HCT116 (cell line): ENCODE results near the gene OR4D1. TPM values are rescaled to one million over a fixed set of nuclear protein-coding genes. Genes with fewer than 3 reads are reported as not detected.

Experiments used
- ATAC-seq: fragments of 200-7000 bp; cut with Tn5 transposase; 2 replicates; pipeline ENCODE4 v1.9.1; 2020; ENCODE audit warnings: mild to moderate bottlenecking, moderate library complexity
- BruUV-seq: library from RNA; stranded (reverse); fragments of 400-500 nt; replicated peaks from 2 replicates; lab custom pipeline; 2021; lab: Mats Ljungman, UMichigan
- CTCF ChIA-PET: fragments of 300-600 bp; sonication (Branson Sonifier 250); formaldehyde crosslinking; loops from one replicate; lab custom pipeline; 2021; ENCODE audit warnings: antibody characterized with exemption; lab: Charles Lee
- POLR2A ChIA-PET: fragments of 300-600, 350-600 bp; sonication (Branson Sonifier 250); formaldehyde crosslinking; loops from one replicate; lab custom pipeline; 2021; ENCODE audit warnings: antibody characterized with exemption; lab: Charles Lee
- RAD21 ChIA-PET, 2 experiments: fragments of 300-600 bp; sonication (Branson Sonifier 250); formaldehyde crosslinking; loops; one replicate each; lab custom pipeline; 2023; ENCODE audit warnings: low total read pairs in 2 of 2; ENCODE audit not compliant: uncharacterized antibody in 2 of 2, unreplicated experiment in 2 of 2, low non-redundant PET in 1 of 2; lab: Charles Lee
- DNase-seq: peaks from one replicate; pipeline ENCODE4 v3.0.0-alpha.2; 2010; ENCODE audit warnings: low read depth, low spot score
- H2AFZ ChIP-seq: fragments of 200-600 bp; shearing (Covaris generic), sonication (generic); 2 replicates; pipeline ENCODE4 v1.6.1; 2017; ENCODE audit warnings: low read depth, mixed run types, mixed read lengths, antibody characterized with exemption, low read length; ENCODE audit not compliant: poor library complexity, severe bottlenecking
- H3K27ac ChIP-seq: 2 replicates; pipeline ENCODE4 v1.5.1; 2012; ENCODE audit warnings: low read depth, low read length
- H3K27me3 ChIP-seq: fragments of 200-600 bp; sonication (generic); 2 replicates; pipeline ENCODE4 v1.6.1; 2016; ENCODE audit warnings: mixed run types, low read length, mixed read lengths; ENCODE audit not compliant: insufficient read depth
- H3K36me3 ChIP-seq, 2 experiments: fragments of 200-500 bp in 1 of 2; fragments of 200-600 bp in 1 of 2; sonication (Bioruptor generic) in 1 of 2; sonication (generic) in 1 of 2; 2 replicates each; pipeline versions ENCODE4 v1.5.1 to v1.6.1; 2014 to 2016; ENCODE audit warnings: low read length in 2 of 2, inconsistent platforms in 1 of 2, mixed read lengths in 1 of 2, mixed run types in 1 of 2; ENCODE audit not compliant: insufficient read depth in 2 of 2, control insufficient read depth in 1 of 2
- H3K4me1 ChIP-seq, 2 experiments: fragments of 200-600 bp in 1 of 2; sonication (generic) in 1 of 2; 2 replicates each; pipeline versions ENCODE4 v1.5.1 to v1.6.1; 2012 to 2017; ENCODE audit warnings: low read length in 2 of 2, inconsistent platforms in 1 of 2, mild to moderate bottlenecking in 1 of 2, mixed read lengths in 1 of 2, mixed run types in 1 of 2, moderate library complexity in 1 of 2; ENCODE audit not compliant: insufficient read depth in 2 of 2, control insufficient read depth in 1 of 2
- H3K4me2 ChIP-seq: fragments of 200-600 bp; sonication (generic); 2 replicates; pipeline ENCODE4 v1.6.1; 2017; ENCODE audit warnings: mixed run types, low read length, mixed read lengths
- H3K4me3 ChIP-seq, 2 experiments: fragments of 200-600 bp in 1 of 2; sonication (generic) in 1 of 2; replicated peaks in 1 of 2; 2 replicates each; pipeline ENCODE4 v1.5.1; 2011 to 2016; ENCODE audit warnings: low read length in 2 of 2, control low read depth in 1 of 2, low read depth in 1 of 2, mild to moderate bottlenecking in 1 of 2, mixed read lengths in 1 of 2, mixed run types in 1 of 2
- H3K79me2 ChIP-seq: fragments of 200-600 bp; sonication (generic); 2 replicates; pipeline ENCODE4 v1.6.1; 2017; ENCODE audit warnings: mild to moderate bottlenecking, mixed run types, low read length, moderate library complexity, mixed read lengths; ENCODE audit not compliant: insufficient read depth
- H3K9ac ChIP-seq: fragments of 200-600 bp; sonication (generic); 2 replicates; pipeline ENCODE4 v1.6.1; 2016; ENCODE audit warnings: low read length, mixed read lengths
- H3K9me2 ChIP-seq: fragments of 200-600 bp; sonication (generic), shearing (Covaris generic); 2 replicates; pipeline ENCODE4 v1.6.1; 2017; ENCODE audit warnings: mixed run types, mild to moderate bottlenecking, moderate library complexity; ENCODE audit not compliant: insufficient read depth
- H3K9me3 ChIP-seq, 2 experiments: fragments of 200-500 bp in 1 of 2; fragments of 200-600 bp in 1 of 2; sonication (Bioruptor generic) in 1 of 2; sonication (generic) in 1 of 2; 2 replicates each; pipeline ENCODE4 v1.6.1; 2014 to 2017; ENCODE audit warnings: low read length in 2 of 2, mixed read lengths in 2 of 2, inconsistent platforms in 1 of 2, low read depth in 1 of 2, mild to moderate bottlenecking in 1 of 2, mixed run types in 1 of 2, moderate library complexity in 1 of 2; ENCODE audit not compliant: control insufficient read depth in 1 of 2, insufficient read depth in 1 of 2
- H4K20me1 ChIP-seq: fragments of 200-600 bp; sonication (generic), shearing (Covaris generic); 2 replicates; pipeline ENCODE4 v1.6.1; 2017; ENCODE audit warnings: mixed run types, mild to moderate bottlenecking, moderate library complexity; ENCODE audit not compliant: insufficient read depth
- CBX3 ChIP-seq: IDR thresholded peaks from 2 replicates; pipeline ENCODE4 v1.6.1; 2012; ENCODE audit warnings: low read depth
- EZH2 ChIP-seq: fragments of 200-600 bp; sonication (generic); IDR thresholded peaks from 2 replicates; pipeline ENCODE4 v1.6.1; 2017; ENCODE audit warnings: antibody characterized with exemption, mixed run types
- SRF ChIP-seq: IDR thresholded peaks from 2 replicates; pipeline ENCODE4 v1.6.1; 2012; ENCODE audit warnings: low read depth
- intact Hi-C: fragments of 100-400 bp; cut with micrococcal nuclease; formaldehyde crosslinking; loops from 2 replicates; pipeline ENCODE4 v1.10.0; 2022
- total RNA-seq: library from RNA; stranded (reverse); gene quantifications from one replicate; pipeline ENCODE4 v1.2.1, GENCODE V29; 2021; ENCODE audit not compliant: unreplicated experiment
- TF ChIP-seq, protein P1 (sequence below), 3 experiments: fragments of 200-600 bp in 1 of 3; sonication (generic) in 1 of 3; IDR thresholded peaks in 2 of 3; conservative IDR thresholded peaks in 1 of 3; 2 replicates each; pipeline ENCODE4 v1.5.1; 2012 to 2017; ENCODE audit warnings: low read depth in 2 of 3, low read length in 2 of 3, antibody characterized with exemption in 1 of 3, borderline replicate concordance in 1 of 3, control low read depth in 1 of 3, mild to moderate bottlenecking in 1 of 3, mixed read lengths in 1 of 3, mixed run types in 1 of 3, moderate library complexity in 1 of 3; ENCODE audit not compliant: insufficient read depth in 1 of 3
- TF ChIP-seq, protein P2 (sequence below): IDR thresholded peaks from 2 replicates; pipeline ENCODE4 v1.6.1; 2012

The OR4D1 gene
- total RNA-seq, 1 experiment from 2014 or later: not detected

DNA sequence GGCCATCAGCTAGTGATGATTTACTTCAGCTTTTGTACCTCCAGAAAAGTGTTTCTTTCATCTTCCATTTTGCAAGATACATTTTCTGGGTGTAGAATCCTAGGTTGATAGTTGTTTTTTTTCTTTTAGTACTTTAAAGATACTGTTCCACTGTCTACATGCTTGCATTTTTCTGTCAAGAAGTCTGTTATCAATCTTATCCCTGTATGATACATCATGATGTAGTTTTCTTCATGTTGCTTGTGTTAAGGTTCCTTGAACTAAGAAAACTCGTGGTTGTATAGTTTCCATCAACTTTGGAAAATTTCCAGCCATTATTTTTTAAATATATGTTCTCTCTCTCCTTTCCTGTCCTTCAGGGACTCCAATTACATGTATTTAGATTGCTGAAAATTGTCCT, 40.9 kb upstream of the OR4D1 start (continued):
- TF ChIP-seq, protein P1, sequence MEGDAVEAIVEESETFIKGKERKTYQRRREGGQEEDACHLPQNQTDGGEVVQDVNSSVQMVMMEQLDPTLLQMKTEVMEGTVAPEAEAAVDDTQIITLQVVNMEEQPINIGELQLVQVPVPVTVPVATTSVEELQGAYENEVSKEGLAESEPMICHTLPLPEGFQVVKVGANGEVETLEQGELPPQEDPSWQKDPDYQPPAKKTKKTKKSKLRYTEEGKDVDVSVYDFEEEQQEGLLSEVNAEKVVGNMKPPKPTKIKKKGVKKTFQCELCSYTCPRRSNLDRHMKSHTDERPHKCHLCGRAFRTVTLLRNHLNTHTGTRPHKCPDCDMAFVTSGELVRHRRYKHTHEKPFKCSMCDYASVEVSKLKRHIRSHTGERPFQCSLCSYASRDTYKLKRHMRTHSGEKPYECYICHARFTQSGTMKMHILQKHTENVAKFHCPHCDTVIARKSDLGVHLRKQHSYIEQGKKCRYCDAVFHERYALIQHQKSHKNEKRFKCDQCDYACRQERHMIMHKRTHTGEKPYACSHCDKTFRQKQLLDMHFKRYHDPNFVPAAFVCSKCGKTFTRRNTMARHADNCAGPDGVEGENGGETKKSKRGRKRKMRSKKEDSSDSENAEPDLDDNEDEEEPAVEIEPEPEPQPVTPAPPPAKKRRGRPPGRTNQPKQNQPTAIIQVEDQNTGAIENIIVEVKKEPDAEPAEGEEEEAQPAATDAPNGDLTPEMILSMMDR (IDR thresholded peaks at IDR 0.05 in 2 of 3, conservative IDR thresholded peaks at IDR 0.05 in 1 of 3; ENCODE audit: borderline replicate concordance in 1 of 3, insufficient read depth in 1 of 3, low read depth in 2 of 3, low read length in 2 of 3): no peak
- TF ChIP-seq SRF (no peak), EZH2 (no peak)

- ChIA-PET RAD21 (interaction anchor here in 1 of 2 experiments (0.6 kb wide), 1 partner anchor 167 kb away, joined by 3 read pairs; no protein-coding TSS in a partner anchor), CTCF (no interaction called here)
Observed at GRCh38 chr17:58109197-58109596, 39.0 kb upstream of the OR4D1 start.

More at GRCh38 chr17:58109197-58109596, 39.0 kb upstream of the OR4D1 start:
- Histone ChIP-seq H3K27me3 (no peaks in the 10 kb centered on the region), H3K4me1 (peaks cover 0 to 3% of the 10 kb centered on the region in 2 experiments; a peak in 1 of 4 replicates), H3K79me2 (no peaks in the 10 kb centered on the region), H3K9me3 (no peaks in the 10 kb centered on the region), H3K36me3 (no peaks in the 10 kb centered on the region), H3K27ac (no peak overlapping the region), H3K9ac (no peak overlapping the region), H3K4me2 (no peak overlapping the region), H2AFZ (no peak overlapping the region), H3K4me3 (no peak overlapping the region), H4K20me1 (no peaks in the 10 kb centered on the region), H3K9me2 (no peaks in the 10 kb centered on the region)
- no TSS peak for BruUV-seq
- ATAC-seq: no peak
- POLR2A ChIA-PET: no interaction called here
- DNase-seq: no peak
- intact Hi-C loops: no loop called here
- TF ChIP-seq, protein P2, sequence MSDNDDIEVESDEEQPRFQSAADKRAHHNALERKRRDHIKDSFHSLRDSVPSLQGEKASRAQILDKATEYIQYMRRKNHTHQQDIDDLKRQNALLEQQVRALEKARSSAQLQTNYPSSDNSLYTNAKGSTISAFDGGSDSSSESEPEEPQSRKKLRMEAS: no peak
- no peak for TF ChIP-seq EZH2
- TF ChIP-seq CBX3: no peak
- TF ChIP-seq SRF: no peak
